HG03060 (cell line): Measurements from ENCODE around the gene DGLUCY.
"Not testable (repeated sequence)": the region's sequence is repeated elsewhere in the genome, so short reads cannot be mapped to it uniquely, and the experiment has no call there.

Source experiments
- ATAC-seq: cut with Tn5 transposase; IDR thresholded peaks from one replicate; pipeline ENCODE4 v1.9.1; 2021; ENCODE audit warnings: low read depth, moderate number of reproducible peaks; ENCODE audit not compliant: unreplicated experiment

The DGLUCY gene

GRCh38 chr14:91253795-91254323, 140.0 kb downstream of the DGLUCY start:
- ATAC-seq: no peak

- no peak for ATAC-seq
Observed at GRCh38 chr14:91254461-91254860, 140.6 kb downstream of the DGLUCY start.

GRCh38 chr14:91255026-91255695, 141.3 kb downstream of the DGLUCY start:
- ATAC-seq: no peak

GRCh38 chr14:91256661-91257060, 142.8 kb downstream of the DGLUCY start:
- ATAC-seq: no peak

GRCh38 chr14:91257328-91258010, 143.6 kb downstream of the DGLUCY start:
- ATAC-seq: no peak

GRCh38 chr14:91258011-91258618, 144.2 kb downstream of the DGLUCY start:
- no peak for ATAC-seq

GRCh38 chr14:91258876-91259275, 145.0 kb downstream of the DGLUCY start:
- no peak for ATAC-seq

- no peak for ATAC-seq
Observed at GRCh38 chr14:91261115-91261514, 147.2 kb downstream of the DGLUCY start.

GRCh38 chr14:91261986-91262549, 148.2 kb downstream of the DGLUCY start:
- no peak for ATAC-seq

- ATAC-seq: no peak
Observed at GRCh38 chr14:91263329-91263728, 149.5 kb downstream of the DGLUCY start.

GRCh38 chr14:91264151-91265150, 150.6 kb downstream of the DGLUCY start:
- no peak for ATAC-seq

GRCh38 chr14:91265404-91265803, 151.5 kb downstream of the DGLUCY start:
- ATAC-seq: no peak

- not testable (repeated sequence) for ATAC-seq
Observed at GRCh38 chr14:91266276-91266675, 152.4 kb downstream of the DGLUCY start.

GRCh38 chr14:91267965-91268437, 154.1 kb downstream of the DGLUCY start:
- no peak for ATAC-seq

- no peak for ATAC-seq
Observed at GRCh38 chr14:91269076-91269991, 155.5 kb downstream of the DGLUCY start.

GRCh38 chr14:91270188-91270587, 156.3 kb downstream of the DGLUCY start:
- no peak for ATAC-seq

GRCh38 chr14:91270619-91271018, 156.7 kb downstream of the DGLUCY start:
- ATAC-seq: no peak

- ATAC-seq: no peak
Observed at GRCh38 chr14:91271639-91272038, 157.8 kb downstream of the DGLUCY start.
